K562 (cell line): Measurements from ENCODE around the gene NEURL4. TPM values are rescaled to one million over a fixed set of nuclear protein-coding genes. Genes with fewer than 3 reads are reported as not detected.

Experiments used
- ATAC-seq: fragments of 200-7000 bp; cut with Tn5 transposase; 3 replicates; pipeline ENCODE4 v1.9.1; 2020; ENCODE audit warnings: moderate library complexity
- BruUV-seq: library from RNA; stranded (reverse); fragments of 400-500 nt; replicated peaks from 2 replicates; lab custom pipeline; 2021; lab: Mats Ljungman, UMichigan
- CTCF ChIA-PET: fragments of 300-600 bp; formaldehyde crosslinking; extraction: SDS; loops from one replicate; lab custom pipeline; 2021; ENCODE audit warnings: low intra/inter-chr PET ratio; lab: Yijun Ruan, JAX
- POLR2A ChIA-PET: fragments of 300-600, 350-650 bp; sonication (Branson Sonifier 250); formaldehyde crosslinking; extraction: SDS; loops from one replicate; lab custom pipeline; 2021; ENCODE audit warnings: antibody characterized with exemption, inconsistent platforms; lab: Yijun Ruan, JAX
- DNase-seq, 4 experiments: peaks; one replicate each; pipeline versions ENCODE4 v3.0.0 to v3.0.0-alpha.2; 2011 to 2018; ENCODE audit warnings: low spot score in 3 of 4, mixed read lengths in 3 of 4; ENCODE audit errors: extremely low read depth in 1 of 4
- FAIRE-seq: peaks from 2 replicates; lab custom pipeline; 2011; peaks lifted over from hg19 to GRCh38; lab: Jason Lieb, UNC
- H2AFZ ChIP-seq: 2 replicates; pipeline ENCODE4 v1.6.0; 2011; ENCODE audit warnings: low read depth, low read length, control low read depth, inconsistent platforms
- H3K27ac ChIP-seq: fragments of 200-600 bp; 3 replicates; pipeline ENCODE4 v1.8.0; 2011; ENCODE audit warnings: low read depth, mild to moderate bottlenecking, control low read depth, inconsistent platforms, low read length, moderate library complexity, mixed read lengths; ENCODE audit errors: extremely low read depth
- H3K27me3 ChIP-seq, 2 experiments: fragments of 300-600 bp in 1 of 2; 2 replicates in 1 of 2; 3 replicates in 1 of 2; pipeline versions ENCODE4 v1.6.0 to v1.8.0; 2011; ENCODE audit warnings: inconsistent platforms in 2 of 2, low read length in 2 of 2, mild to moderate bottlenecking in 1 of 2, mixed read lengths in 1 of 2, moderate library complexity in 1 of 2; ENCODE audit not compliant: control insufficient read depth in 2 of 2, insufficient read depth in 2 of 2
- H3K36me3 ChIP-seq: fragments of 300-600 bp; 3 replicates; pipeline ENCODE4 v1.8.0; 2011; ENCODE audit warnings: mild to moderate bottlenecking, low read length, inconsistent platforms; ENCODE audit not compliant: control insufficient read depth, insufficient read depth
- H3K4me1 ChIP-seq, 2 experiments: fragments of 200-600 bp in 1 of 2; replicated peaks in 1 of 2; 2 replicates in 1 of 2; 3 replicates in 1 of 2; pipeline versions ENCODE4 v1.5.1 to v1.8.0; 2011; ENCODE audit warnings: inconsistent platforms in 2 of 2, low read length in 2 of 2, mild to moderate bottlenecking in 1 of 2, mixed read lengths in 1 of 2, moderate library complexity in 1 of 2; ENCODE audit not compliant: control insufficient read depth in 2 of 2, insufficient read depth in 2 of 2
- H3K4me2 ChIP-seq: 2 replicates; pipeline ENCODE4 v1.6.1; 2011; ENCODE audit warnings: low read length, control low read depth, inconsistent platforms, mixed read lengths; ENCODE audit not compliant: insufficient read depth
- H3K4me3 ChIP-seq: fragments of 200-600 bp; sonication (generic), shearing (Covaris generic); 2 replicates; pipeline ENCODE4 v1.5.1; 2016; ENCODE audit warnings: control low read depth, inconsistent platforms
- H3K79me2 ChIP-seq: fragments of 200-600 bp; 3 replicates; pipeline ENCODE4 v1.8.0; 2011; ENCODE audit warnings: low read length, inconsistent platforms; ENCODE audit not compliant: control insufficient read depth, insufficient read depth
- H3K9ac ChIP-seq, 2 experiments: 2 replicates each; pipeline versions ENCODE4 v1.6.0 to v1.6.1; 2011; ENCODE audit warnings: low read depth in 2 of 2, low read length in 2 of 2, control low read depth in 1 of 2, inconsistent platforms in 1 of 2, mild to moderate bottlenecking in 1 of 2, mixed read lengths in 1 of 2; ENCODE audit not compliant: insufficient read depth in 1 of 2
- H3K9me1 ChIP-seq: one replicate; pipeline ENCODE4 v1.6.0; 2011; ENCODE audit warnings: inconsistent platforms, mild to moderate bottlenecking, low read length, moderate library complexity; ENCODE audit not compliant: control insufficient read depth, insufficient read depth
- H3K9me3 ChIP-seq: replicated peaks from 2 replicates; pipeline ENCODE4 v1.5.1; 2011; ENCODE audit warnings: low read depth, low read length, inconsistent platforms; ENCODE audit not compliant: control insufficient read depth, insufficient read depth
- H4K20me1 ChIP-seq: replicated peaks from 2 replicates; pipeline ENCODE4 v1.6.1; 2011; ENCODE audit warnings: low read length, inconsistent platforms, mixed read lengths; ENCODE audit not compliant: control insufficient read depth, insufficient read depth
- BHLHE40 ChIP-seq: IDR thresholded peaks from 2 replicates; pipeline ENCODE4 v1.6.1; 2011; ENCODE audit warnings: low read length, improper control_type of control experiment
- E4F1 ChIP-seq: fragments of 250-450 bp; sonication (Bioruptor Pico); IDR thresholded peaks from 2 replicates; pipeline ENCODE4 v1.5.0; 2021; ENCODE audit warnings: mild to moderate bottlenecking, borderline replicate concordance
- HMGXB4 ChIP-seq: sonication (generic); formaldehyde crosslinking; IDR thresholded peaks from 2 replicates; pipeline ENCODE4 v1.8.1; 2023; ENCODE audit warnings: mild to moderate bottlenecking, missing genetic modification reagents
- MAFF ChIP-seq: IDR thresholded peaks from 2 replicates; pipeline ENCODE4 v1.6.1; 2012; ENCODE audit warnings: low read length, improper control_type of control experiment
- NRF1 ChIP-seq, 2 experiments: fragments of 450-650 bp; IDR thresholded peaks in 1 of 2; conservative IDR thresholded peaks in 1 of 2; 2 replicates each; pipeline ENCODE4 v1.6.1; 2014; ENCODE audit warnings: mild to moderate bottlenecking in 2 of 2
- POLR2B ChIP-seq: fragments of 450-650 bp; IDR thresholded peaks from 2 replicates; pipeline ENCODE4 v1.6.1; 2018; ENCODE audit warnings: low read depth; ENCODE audit not compliant: partially characterized antibody
- PRDM10 ChIP-seq: fragments of 450-650 bp; IDR thresholded peaks from 2 replicates; pipeline ENCODE4 v1.6.1; 2018; ENCODE audit not compliant: partially characterized antibody
- RBFOX2 ChIP-seq: fragments of 200-400 bp; formaldehyde crosslinking; IDR thresholded peaks from 2 replicates; pipeline ENCODE4 v1.6.1; 2017; ENCODE audit warnings: low read depth, mild to moderate bottlenecking, low read length, moderate library complexity
- ZFPM2 ChIP-seq: fragments of 250-450 bp; sonication (Bioruptor Pico); IDR thresholded peaks from 2 replicates; pipeline ENCODE4 v1.5.1; 2022; ENCODE audit warnings: mild to moderate bottlenecking
- ZHX1 ChIP-seq: fragments of 150-350 bp; conservative IDR thresholded peaks from 2 replicates; pipeline ENCODE4 v1.6.1; 2014; ENCODE audit warnings: low read length
- WGBS: fragments of 100-300 bp; shearing (Covaris generic); methylation state at CpG from one replicate; pipeline ENCODE4 v1.1.6; 2016; ENCODE audit warnings: low coverage, mixed read lengths; ENCODE audit not compliant: insufficient coverage; ENCODE audit errors: missing lambda C conversion rate; 5-methylcytosine and 5-hydroxymethylcytosine counted together
- in situ Hi-C: fragments of 300-500 bp; cut with MboI; formaldehyde crosslinking; loops from 4 replicates; pipeline ENCODE4 v1.15.0; 2018; ENCODE audit warnings: inconsistent platforms, mixed read lengths
- intact Hi-C: fragments of 100-400 bp; cut with micrococcal nuclease; formaldehyde crosslinking; loops from 2 replicates; pipeline ENCODE4 v1.14.2; 2022
- polyA plus RNA-seq, 8 experiments: library from polyadenylated mRNA; depleted of rRNA in 4 of 8; stranded (reverse) in 5 of 8; unstranded in 3 of 8; fragments of >200 nt; fragmentation: Nextera tagmentation in 2 of 8; fragmentation: Illumina TruSeq in 1 of 8; extraction: Ambion mirVana in 2 of 8; extraction: Trizol in 1 of 8; gene quantifications; 2 replicates each; pipeline versions ENCODE4 v1.2.1 to v1.2.3, GENCODE V29; 2011 to 2014; ENCODE audit warnings: inconsistent platforms in 1 of 8, missing spikeins in 1 of 8
- total RNA-seq, 7 experiments: library from RNA; depleted of rRNA in 6 of 7; stranded (reverse); fragments of >200 nt in 6 of 7; fragmentation: Illumina TruSeq in 2 of 7; extraction: Trizol in 2 of 7; gene quantifications; 2 replicates each; pipeline versions ENCODE4 v1.2.1 to v1.2.3, GENCODE V29; 2011 to 2021; ENCODE audit warnings: low replicate concordance in 1 of 7

NEURL4 gene
- total and polyA plus RNA-seq, 9 of the 15 experiments (the other 6 are each of a cell fraction or from before 2014, with no cell fraction given), result 0.08 to 37.4 (median 11.5) TPM

GRCh38 chr17:7361906-7362305, 32.8 kb upstream of the NEURL4 start (continued):
- TF ChIP-seq ZHX1, result no peak
- TF ChIP-seq E4F1 (CRISPR knock-in tag), result no peak
- TF ChIP-seq MAFF, result no peak

- H3K9ac ChIP-seq, result no peak overlapping the region
- in situ Hi-C loops (loop anchor here (10.0 kb wide), 1 partner anchor 197 kb away; the partner anchor contains the start of gene TNFSF13), intact Hi-C loops (loop anchor here (5.0 kb wide), 2 partner anchors 145 to 205 kb away; partner anchors contain the start of gene SENP3)
- no peaks in the 10 kb centered on the region for H3K27me3 ChIP-seq
- BruUV-seq, result no TSS peak
- ChIA-PET POLR2A (interaction anchor here (1.1 to 1.6 kb wide), 2 partner anchors 13 to 128 kb away, joined by 3 to 7 read pairs; no protein-coding TSS in a partner anchor), CTCF (no interaction called here)
- H3K4me2 ChIP-seq, result no peak overlapping the region
- DNase-seq (no peak), FAIRE-seq (no peak), ATAC-seq (no peak)
- no peak overlapping the region for H3K4me3 ChIP-seq
- no peaks in the 10 kb centered on the region for H4K20me1 ChIP-seq
- no peak overlapping the region for H3K27ac ChIP-seq
- 15% methylated on average over 2 of the region's 2 CpGs for WGBS
- no peaks in the 10 kb centered on the region; the same call in 2 of the 3 replicates for H3K79me2 ChIP-seq
- peaks cover 0 to 25% of the 10 kb centered on the region in 2 experiments; a peak in 3 of 5 replicates for H3K4me1 ChIP-seq
- no peaks in the 10 kb centered on the region for H3K9me3 ChIP-seq
- H2AFZ ChIP-seq, result no peak overlapping the region
- H3K36me3 ChIP-seq, result no peaks in the 10 kb centered on the region
- H3K9me1 ChIP-seq, result no peaks in the 10 kb centered on the region
- TF ChIP-seq ZFPM2 (CRISPR knock-in tag) (no peak), NRF1 (conservative IDR thresholded peaks at IDR 0.05 in 1 of 2, IDR thresholded peaks at IDR 0.05 in 1 of 2) (no peak), HMGXB4 (no peak), PRDM10 (no peak), BHLHE40 (no peak), RBFOX2 (no peak), POLR2B (no peak)
These were observed 28.2 kb upstream of the NEURL4 start for GRCh38 chr17:7357381-7357780.
